DOHH2 (cell line): ENCODE results near the gene MIX23.

Source experiments
- H3F3A ChIP-seq: fragments of 200-600 bp; sonication (generic), shearing (Covaris generic); 2 replicates; pipeline ENCODE4 v1.6.0; 2016; ENCODE audit warnings: antibody characterized with exemption, mild to moderate bottlenecking; ENCODE audit not compliant: control insufficient read depth, insufficient read depth
- H3K27ac ChIP-seq: fragments of 200-600 bp; sonication (generic); 2 replicates; pipeline ENCODE4 v1.5.1; 2014; ENCODE audit warnings: low read depth, mild to moderate bottlenecking, low read length, moderate library complexity
- H3K27me3 ChIP-seq: fragments of 200-600 bp; sonication (generic); 2 replicates; pipeline ENCODE4 v1.6.1; 2014; ENCODE audit warnings: mild to moderate bottlenecking, low read length, mixed read lengths; ENCODE audit not compliant: control insufficient read depth
- H3K36me3 ChIP-seq: fragments of 200-600 bp; sonication (generic); 2 replicates; pipeline ENCODE4 v1.6.1; 2014; ENCODE audit warnings: mild to moderate bottlenecking, low read length, moderate library complexity, mixed read lengths; ENCODE audit not compliant: control insufficient read depth
- H3K4me1 ChIP-seq: fragments of 200-600 bp; sonication (generic); 2 replicates; pipeline ENCODE4 v1.6.1; 2014; ENCODE audit warnings: mild to moderate bottlenecking, low read length, mixed read lengths; ENCODE audit not compliant: control insufficient read depth
- H3K4me2 ChIP-seq: fragments of 200-600 bp; sonication (generic); 2 replicates; pipeline ENCODE4 v1.6.0; 2014; ENCODE audit warnings: mild to moderate bottlenecking, low read length, moderate library complexity
- H3K4me3 ChIP-seq: fragments of 200-600 bp; sonication (generic); 2 replicates; pipeline ENCODE4 v1.5.1; 2014; ENCODE audit warnings: mild to moderate bottlenecking, low read length, mixed read lengths
- H3K79me2 ChIP-seq: fragments of 200-600 bp; sonication (generic); 2 replicates; pipeline ENCODE4 v1.6.1; 2014; ENCODE audit warnings: mild to moderate bottlenecking, low read length, mixed read lengths; ENCODE audit not compliant: control insufficient read depth
- H3K9me2 ChIP-seq: fragments of 200-600 bp; sonication (generic); replicated peaks from 2 replicates; pipeline ENCODE4 v1.6.1; 2014; ENCODE audit warnings: mild to moderate bottlenecking, low read length, mixed read lengths; ENCODE audit not compliant: control insufficient read depth
- H3K9me3 ChIP-seq: fragments of 200-600 bp; sonication (generic); 2 replicates; pipeline ENCODE4 v1.6.1; 2014; ENCODE audit warnings: antibody characterized with exemption, low read length, mixed read lengths; ENCODE audit not compliant: control insufficient read depth, insufficient read depth
- H4K20me1 ChIP-seq: fragments of 200-600 bp; sonication (generic); 2 replicates; pipeline ENCODE4 v1.6.0; 2014; ENCODE audit warnings: low read depth, mild to moderate bottlenecking, antibody characterized with exemption, low read length, moderate library complexity; ENCODE audit not compliant: control insufficient read depth, insufficient read depth
- EZH2phosphoT487 ChIP-seq: fragments of 200-600 bp; sonication (generic); IDR thresholded peaks from 2 replicates; pipeline ENCODE4 v1.6.1; 2017; ENCODE audit warnings: borderline replicate concordance, mild to moderate bottlenecking, antibody characterized with exemption, low read length, moderate library complexity, mixed read lengths
- TF ChIP-seq, protein P1 (sequence below): fragments of 200-600 bp; sonication (generic); IDR thresholded peaks from one replicate; pipeline ENCODE4 v1.5.1; 2014; ENCODE audit warnings: antibody characterized with exemption, mild to moderate bottlenecking, low read depth, low read length; ENCODE audit not compliant: poor library complexity, severe bottlenecking

MIX23 gene

DNA sequence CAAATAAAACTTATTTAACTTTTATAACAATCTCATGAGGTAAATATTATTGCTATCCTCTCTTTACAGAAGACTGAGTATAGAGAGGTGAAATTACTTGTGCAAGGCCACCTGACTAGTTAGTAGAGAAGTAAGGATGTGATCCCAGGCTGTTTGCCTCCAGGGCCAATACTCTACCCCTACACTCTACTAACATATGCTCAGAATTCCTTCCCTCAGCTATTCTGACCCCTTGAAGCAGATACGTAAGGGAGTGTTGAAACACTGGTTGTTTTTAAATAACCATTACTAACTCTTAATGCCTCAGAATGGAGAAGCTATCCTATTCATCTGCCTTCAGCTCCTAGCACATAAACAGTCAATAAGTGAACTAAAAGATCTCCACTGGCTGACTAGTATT, 33.9 kb downstream of the MIX23 start:
- Histone ChIP-seq H3F3A (no peaks in the 10 kb centered on the region), H3K36me3 (no peaks in the 10 kb centered on the region), H3K4me1 (no peaks in the 10 kb centered on the region), H3K27me3 (no peaks in the 10 kb centered on the region), H3K27ac (no peak overlapping the region), H3K79me2 (no peaks in the 10 kb centered on the region), H3K9me3 (no peaks in the 10 kb centered on the region), H4K20me1 (no peaks in the 10 kb centered on the region), H3K4me2 (no peak overlapping the region), H3K4me3 (no peak overlapping the region), H3K9me2 (no peaks in the 10 kb centered on the region)
- TF ChIP-seq, protein P1, sequence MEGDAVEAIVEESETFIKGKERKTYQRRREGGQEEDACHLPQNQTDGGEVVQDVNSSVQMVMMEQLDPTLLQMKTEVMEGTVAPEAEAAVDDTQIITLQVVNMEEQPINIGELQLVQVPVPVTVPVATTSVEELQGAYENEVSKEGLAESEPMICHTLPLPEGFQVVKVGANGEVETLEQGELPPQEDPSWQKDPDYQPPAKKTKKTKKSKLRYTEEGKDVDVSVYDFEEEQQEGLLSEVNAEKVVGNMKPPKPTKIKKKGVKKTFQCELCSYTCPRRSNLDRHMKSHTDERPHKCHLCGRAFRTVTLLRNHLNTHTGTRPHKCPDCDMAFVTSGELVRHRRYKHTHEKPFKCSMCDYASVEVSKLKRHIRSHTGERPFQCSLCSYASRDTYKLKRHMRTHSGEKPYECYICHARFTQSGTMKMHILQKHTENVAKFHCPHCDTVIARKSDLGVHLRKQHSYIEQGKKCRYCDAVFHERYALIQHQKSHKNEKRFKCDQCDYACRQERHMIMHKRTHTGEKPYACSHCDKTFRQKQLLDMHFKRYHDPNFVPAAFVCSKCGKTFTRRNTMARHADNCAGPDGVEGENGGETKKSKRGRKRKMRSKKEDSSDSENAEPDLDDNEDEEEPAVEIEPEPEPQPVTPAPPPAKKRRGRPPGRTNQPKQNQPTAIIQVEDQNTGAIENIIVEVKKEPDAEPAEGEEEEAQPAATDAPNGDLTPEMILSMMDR, result no peak
- TF ChIP-seq EZH2phosphoT487, result no peak

DNA sequence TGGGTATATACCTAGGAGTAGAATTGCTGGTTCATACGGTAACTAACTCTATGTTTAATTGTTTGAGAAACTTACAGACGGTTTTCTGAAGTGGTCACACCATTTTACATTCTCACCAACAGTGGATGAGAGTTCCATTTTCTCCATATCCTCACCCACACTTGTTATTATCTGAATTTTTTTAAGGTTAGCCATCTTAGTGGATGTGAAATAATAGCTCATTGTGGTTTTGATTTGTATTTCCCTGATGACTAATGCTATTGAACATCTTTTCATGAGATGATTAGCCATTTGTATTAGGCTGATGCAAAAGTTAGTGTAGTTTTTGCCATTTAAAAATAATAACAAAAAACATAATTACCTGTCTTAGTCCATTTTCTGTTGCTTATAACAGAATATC, 39.4 kb downstream of the MIX23 start:
- H3K4me1 ChIP-seq, result no peaks in the 10 kb centered on the region
- TF ChIP-seq, protein P1, result no peak
- TF ChIP-seq EZH2phosphoT487, result no peak
- no peak overlapping the region for H3K4me3 ChIP-seq
- H3K79me2 ChIP-seq, result no peaks in the 10 kb centered on the region
- H3K9me2 ChIP-seq, result no peaks in the 10 kb centered on the region
- no peaks in the 10 kb centered on the region for H3K27me3 ChIP-seq
- no peak overlapping the region for H3K4me2 ChIP-seq
- no peaks in the 10 kb centered on the region for H3K36me3 ChIP-seq
- no peaks in the 10 kb centered on the region; the same call in 1 of the 2 replicates for H3K9me3 ChIP-seq
- H3F3A ChIP-seq, result no peaks in the 10 kb centered on the region
- H3K27ac ChIP-seq, result no peak overlapping the region
- no peaks in the 10 kb centered on the region for H4K20me1 ChIP-seq

DNA sequence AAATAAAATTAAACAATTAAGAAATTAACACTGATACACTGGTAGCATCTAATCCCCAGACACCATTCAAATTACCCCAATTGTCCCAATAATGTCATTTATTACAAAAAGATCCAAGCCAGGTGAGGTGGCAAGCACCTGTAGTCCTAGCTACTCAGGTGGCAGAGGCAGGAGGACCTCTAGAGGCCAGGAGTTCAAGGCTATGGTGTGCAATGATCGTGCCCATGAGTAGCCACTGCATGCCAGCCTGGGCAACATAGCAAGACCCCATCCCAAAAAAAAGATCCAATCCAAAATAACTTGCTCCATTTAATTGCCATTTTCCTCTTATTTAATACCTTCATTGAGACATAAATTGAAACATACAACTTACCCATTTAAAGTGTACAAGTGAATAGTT, 40.2 kb downstream of the MIX23 start:
- Histone ChIP-seq H3K79me2 (no peaks in the 10 kb centered on the region), H3K4me1 (no peaks in the 10 kb centered on the region), H3F3A (no peaks in the 10 kb centered on the region), H3K27me3 (no peaks in the 10 kb centered on the region), H3K27ac (no peak overlapping the region), H3K9me3 (no peaks in the 10 kb centered on the region; the same call in 1 of the 2 replicates), H4K20me1 (no peaks in the 10 kb centered on the region), H3K4me3 (no peak overlapping the region), H3K36me3 (no peaks in the 10 kb centered on the region), H3K4me2 (no peak overlapping the region), H3K9me2 (no peaks in the 10 kb centered on the region)
- TF ChIP-seq EZH2phosphoT487, result no peak
- TF ChIP-seq, protein P1, result no peak

DNA sequence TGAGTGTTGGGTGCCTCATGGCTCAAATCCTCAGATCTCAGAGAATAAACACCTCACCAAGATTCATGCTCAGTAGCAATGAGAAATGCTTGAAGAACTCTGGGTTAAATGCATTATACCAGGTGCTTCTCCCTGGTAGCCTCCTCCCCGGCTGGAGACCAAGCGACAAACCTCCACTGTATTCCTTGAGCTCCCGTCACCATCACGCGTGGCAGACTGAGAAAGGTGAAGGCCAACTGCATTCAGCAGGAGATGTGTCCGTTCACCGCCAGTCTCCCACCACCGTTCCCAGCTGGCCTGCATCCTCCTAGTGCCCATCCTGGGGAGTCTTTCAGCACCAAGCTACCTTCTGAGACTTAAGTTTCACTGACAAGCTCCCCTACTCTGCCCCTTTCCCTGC, 50.5 kb downstream of the MIX23 start:
- Histone ChIP-seq H3K9me2 (no peaks in the 10 kb centered on the region), H3K4me2 (no peak overlapping the region), H3K4me3 (no peak overlapping the region), H3K36me3 (no peaks in the 10 kb centered on the region), H3K27ac (no peak overlapping the region), H3K4me1 (no peaks in the 10 kb centered on the region), H3K9me3 (no peaks in the 10 kb centered on the region), H3K79me2 (no peaks in the 10 kb centered on the region), H4K20me1 (no peaks in the 10 kb centered on the region), H3K27me3 (peaks cover 4% of the 10 kb centered on the region), H3F3A (no peaks in the 10 kb centered on the region)
- TF ChIP-seq EZH2phosphoT487, result no peak
- TF ChIP-seq, protein P1, result no peak
